Hematopoietic multipotent progenitor cell treated with erythropoietin and hydrocortisone succinate and interleukin-3 and kit ligand, for 4 days (in vitro differentiated cells): ENCODE results near the gene CDKN2AIPNL.
"Not testable (repeated sequence)": the region's sequence is repeated elsewhere in the genome, so short reads cannot be mapped to it uniquely, and the experiment has no call there.

Experiments used
- DNase-seq: peaks from one replicate; pipeline ENCODE4 v3.0.0-alpha.2; 2015

Gene CDKN2AIPNL

GRCh38 chr5:134437847-134438581 is 26.3 kb upstream of the CDKN2AIPNL start:
- DNase-seq: peak; percentile 64

DNA sequence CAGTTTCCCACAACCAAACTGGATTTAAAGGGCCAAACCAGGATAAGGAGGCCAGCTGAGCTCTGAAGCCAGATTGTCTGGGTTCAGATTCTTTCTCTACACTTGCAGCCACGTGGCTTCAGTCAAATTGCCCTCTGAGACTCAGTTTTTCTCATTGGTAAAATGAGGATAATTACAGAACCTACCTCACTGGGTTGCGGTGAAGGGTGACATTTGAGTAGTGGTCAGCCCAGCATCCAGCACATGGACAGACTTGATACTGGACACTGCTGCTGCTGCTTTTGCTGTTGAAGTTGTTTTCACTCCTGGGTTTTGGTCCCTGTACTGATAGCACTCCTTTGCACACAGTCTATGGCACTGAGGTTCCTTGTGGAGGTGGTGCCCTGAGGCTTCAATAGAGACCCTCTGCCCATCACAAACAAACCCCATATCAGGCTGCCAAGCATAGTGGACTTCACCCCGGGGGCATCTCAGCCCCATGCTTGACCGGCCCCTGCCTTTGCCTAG is 25.7 kb upstream of the CDKN2AIPNL start:
- DNase-seq: peak; percentile 59

GRCh38 chr5:134436523-134437339 is 25.1 kb upstream of the CDKN2AIPNL start:
- peak; percentile 90 for DNase-seq

DNA sequence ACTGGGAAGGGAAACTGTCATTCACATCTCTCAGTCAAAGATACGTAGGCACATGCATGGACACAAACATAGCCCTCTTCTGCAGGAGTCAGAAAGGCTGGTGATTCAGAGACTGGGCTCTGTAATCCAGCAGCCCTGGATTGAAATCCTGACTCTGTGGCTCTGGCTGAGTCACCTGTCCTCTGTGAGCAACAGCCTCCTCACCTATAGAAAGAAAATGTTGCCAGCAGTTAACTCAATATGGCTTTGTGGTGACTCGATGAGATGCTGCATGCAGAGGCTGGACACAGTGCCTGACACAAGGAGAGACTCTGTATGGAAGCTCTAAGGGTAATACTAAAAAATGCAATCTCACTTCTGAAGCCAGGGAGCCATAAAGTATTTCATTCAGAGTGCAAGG is 23.9 kb upstream of the CDKN2AIPNL start:
- DNase-seq: no peak

- no peak for DNase-seq
Measured at GRCh38 chr5:134432677-134433359, 21.1 kb upstream of the CDKN2AIPNL start.

DNA sequence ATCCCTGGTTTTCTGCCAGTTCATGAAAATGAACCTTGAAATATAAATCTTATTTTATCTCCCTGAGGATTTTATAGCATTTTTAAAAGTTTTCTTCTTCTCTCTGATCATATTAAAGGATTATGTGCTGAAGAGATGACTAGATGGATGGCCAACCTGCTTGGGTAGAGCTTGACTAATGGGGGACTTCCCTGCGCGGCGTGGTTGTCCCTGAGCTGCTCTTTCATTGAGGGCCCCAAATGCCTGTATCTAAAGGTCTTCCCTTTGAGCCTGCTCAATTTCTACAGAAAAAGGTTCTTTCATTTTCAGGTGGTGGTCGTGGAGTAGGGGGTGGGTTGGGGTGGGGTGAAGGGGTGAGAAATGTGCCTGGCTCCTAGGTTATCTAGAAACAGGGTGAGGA is 20.5 kb upstream of the CDKN2AIPNL start:
- DNase-seq: no peak

- DNase-seq: no peak
Measured at GRCh38 chr5:134430001-134430569, 18.4 kb upstream of the CDKN2AIPNL start.

DNA sequence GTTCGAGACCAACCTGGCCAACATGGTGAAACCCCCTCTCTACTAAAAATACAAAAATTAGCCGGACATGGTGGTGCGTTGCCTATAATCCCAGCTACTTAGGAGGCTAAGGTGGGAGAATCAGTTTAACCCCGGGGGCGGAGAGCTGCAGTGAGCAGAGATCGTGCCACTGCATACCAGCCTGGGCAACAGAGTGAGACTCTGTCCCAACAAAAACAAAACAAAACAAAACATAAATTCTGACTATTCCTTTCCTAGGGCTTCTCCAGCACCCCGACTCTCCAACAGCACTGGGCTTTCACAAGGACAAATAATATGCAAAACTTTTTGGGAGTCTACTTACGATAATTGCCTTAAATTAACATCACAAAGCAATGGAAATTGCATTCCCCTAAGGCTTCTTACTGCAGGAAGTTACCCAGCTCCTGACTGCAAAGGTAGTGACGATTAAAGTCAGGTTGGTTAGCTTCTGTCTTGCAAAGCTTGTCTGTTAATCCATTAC is 15.9 kb upstream of the CDKN2AIPNL start:
- no peak for DNase-seq

- DNase-seq: peak; percentile 54
Measured at GRCh38 chr5:134426361-134426760, 14.7 kb upstream of the CDKN2AIPNL start.

- no peak for DNase-seq
Measured at GRCh38 chr5:134423376-134423775, 11.7 kb upstream of the CDKN2AIPNL start.

- DNase-seq: no peak
Measured at GRCh38 chr5:134422791-134423365, 11.2 kb upstream of the CDKN2AIPNL start.

GRCh38 chr5:134421038-134421437 is 9.4 kb upstream of the CDKN2AIPNL start:
- DNase-seq: not testable (repeated sequence)

DNA sequence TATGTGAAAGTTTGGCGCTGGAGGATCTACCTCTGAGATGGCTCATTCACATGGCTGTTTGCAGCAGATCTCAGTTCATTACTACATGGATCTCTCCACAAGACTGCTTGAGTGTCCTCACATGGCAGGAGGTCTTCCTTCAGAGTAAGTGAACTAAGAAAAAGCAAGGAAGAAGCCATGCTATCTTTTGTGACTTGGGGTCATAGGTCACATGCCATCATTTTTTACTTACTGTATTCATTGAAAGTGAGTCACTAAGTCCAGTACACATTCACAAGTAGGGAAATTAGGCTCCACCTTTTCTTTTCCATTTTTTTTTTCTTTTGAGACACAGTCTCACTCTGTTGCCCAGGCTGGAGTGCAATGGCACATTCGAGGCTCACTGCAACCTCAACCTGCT is 8.7 kb upstream of the CDKN2AIPNL start:
- DNase-seq: no peak

- no peak for DNase-seq
Measured at GRCh38 chr5:134418958-134419357, 7.3 kb upstream of the CDKN2AIPNL start.

- DNase-seq: no peak
Measured at GRCh38 chr5:134417707-134418106, 6.0 kb upstream of the CDKN2AIPNL start.

DNA sequence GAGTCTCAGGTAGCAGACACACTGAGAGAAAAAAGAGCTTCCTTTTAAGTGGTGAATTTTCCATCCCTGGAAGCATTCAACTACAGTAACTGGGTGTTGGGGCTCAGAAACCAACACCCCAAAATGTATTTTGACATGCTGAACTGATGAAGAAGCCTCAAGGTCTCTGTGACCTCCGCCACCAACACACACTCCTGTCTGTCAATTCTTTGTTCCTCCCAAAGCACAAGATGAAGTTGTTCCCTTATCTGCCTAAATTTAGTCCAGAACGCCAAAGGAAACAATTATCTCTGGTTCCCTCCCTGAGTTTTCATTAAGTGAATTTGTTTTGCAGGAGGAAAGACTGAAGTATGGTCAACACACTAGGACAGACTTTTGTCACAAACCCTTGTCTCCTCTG is 1.4 kb upstream of the CDKN2AIPNL start:
- DNase-seq: peak; percentile 18

GRCh38 chr5:134411228-134411545 is 494 bp downstream of the CDKN2AIPNL start:
- DNase-seq: no peak

DNA sequence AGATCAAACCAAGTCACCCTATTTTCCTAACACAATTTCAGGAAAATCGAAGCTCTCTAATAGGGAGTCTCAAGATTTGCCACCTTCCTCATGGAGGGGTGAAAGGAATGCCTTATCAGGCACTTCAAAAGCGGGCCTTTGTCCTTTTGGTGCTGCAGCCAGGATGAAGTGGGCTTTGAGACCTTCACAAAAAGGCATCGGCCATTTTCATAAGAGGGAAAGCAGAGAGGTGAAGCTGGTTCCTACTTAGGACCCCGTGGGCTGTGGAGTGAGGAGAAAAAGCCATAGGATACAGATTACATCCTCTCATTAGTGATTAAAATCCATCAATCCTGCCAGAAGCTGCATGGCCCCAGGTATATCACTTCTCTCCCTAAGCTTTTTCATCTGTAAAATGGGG is 859 bp downstream of the CDKN2AIPNL start:
- DNase-seq: peak; percentile 16

DNA sequence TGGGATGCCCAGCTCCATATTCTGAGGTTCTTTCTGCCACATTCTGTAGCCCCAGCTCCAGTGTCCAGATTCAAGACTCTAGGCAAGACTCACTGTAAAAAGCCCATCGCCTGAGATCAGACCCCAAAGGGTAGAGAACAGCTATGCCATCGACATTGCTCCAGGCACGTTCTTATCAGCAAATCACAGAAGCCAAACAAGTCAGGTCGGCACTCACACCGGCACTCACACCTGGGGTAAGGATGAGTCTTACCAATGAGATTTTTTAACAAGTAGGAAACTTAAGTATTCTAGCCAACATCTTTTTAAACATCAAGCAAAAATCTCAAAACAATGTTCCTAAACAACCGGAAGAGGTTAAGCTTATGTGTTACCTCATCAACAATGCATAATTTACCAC is 2.4 kb downstream of the CDKN2AIPNL start:
- no peak for DNase-seq

DNA sequence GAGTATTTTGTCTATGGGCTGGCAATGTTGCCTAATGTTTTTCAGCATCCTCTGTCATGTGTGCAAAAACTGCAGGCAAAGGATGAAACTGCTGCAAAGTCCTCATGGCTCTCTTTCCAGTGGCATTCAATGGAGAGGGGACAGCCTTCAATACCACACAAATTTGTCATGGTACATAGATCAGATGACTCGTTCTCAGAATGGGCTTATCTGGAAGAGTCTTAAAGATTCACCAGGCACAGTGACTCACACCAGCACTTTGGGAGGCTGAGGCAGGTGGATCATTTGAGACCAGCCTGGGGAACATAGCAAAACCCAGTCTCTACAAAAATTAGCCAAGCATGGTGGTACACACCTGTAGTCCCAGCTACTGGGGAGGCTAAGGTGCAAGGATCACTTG is 5.3 kb downstream of the CDKN2AIPNL start:
- DNase-seq: no peak

- no peak for DNase-seq
Measured at GRCh38 chr5:134403951-134404350, 7.7 kb downstream of the CDKN2AIPNL start.

DNA sequence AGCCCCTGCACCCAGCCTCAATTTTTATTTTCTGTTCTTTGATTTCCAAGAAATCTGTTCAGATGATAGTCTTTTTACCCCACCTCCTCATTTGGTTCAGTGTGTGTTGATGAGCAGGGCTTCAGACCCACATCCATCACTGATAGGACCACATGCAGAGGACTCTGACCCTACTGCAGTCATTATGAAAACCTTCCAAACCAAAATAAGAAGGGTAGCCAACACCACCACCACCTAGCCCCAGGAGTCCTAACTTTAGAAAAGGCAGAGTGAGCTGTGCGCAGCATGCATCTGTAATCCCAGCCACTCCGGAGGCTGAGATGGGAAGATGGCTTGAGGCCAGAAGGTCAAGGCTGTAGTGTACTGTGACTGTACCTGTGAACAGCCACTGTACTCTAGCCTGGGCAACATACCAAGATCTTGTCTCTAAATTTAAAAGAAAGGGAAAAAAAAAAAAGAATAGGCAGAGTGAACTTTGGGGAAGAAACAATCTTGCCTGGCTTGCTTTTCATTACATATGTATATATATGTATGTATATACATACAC is 13.0 kb downstream of the CDKN2AIPNL start:
- DNase-seq: no peak
